Esophagus mucosa (tissue), 1 donor: ENCODE measurements around the gene ZMIZ1. TPM values are rescaled to one million over a fixed set of nuclear protein-coding genes. Genes with fewer than 3 reads are reported as not detected.

Source experiments
- ATAC-seq: fragments of 200-7000 bp; cut with Tn5 transposase; one replicate; pipeline ENCODE4 v1.9.1; 2020
- total RNA-seq: library from RNA; stranded (reverse); gene quantifications from one replicate; pipeline ENCODE4 v1.2.4, GENCODE V29; 2023
- donor health status: DM: yes; HTN: yes; CAD: no.

The ZMIZ1 gene
- total RNA-seq, 1 donor from 2014 or later = 43.8 TPM

GRCh38 chr10:79208251-79208983, 139.7 kb downstream of the ZMIZ1 start:
- ATAC-seq = no peak

- no peak for ATAC-seq
Observed at GRCh38 chr10:79209340-79209739, 140.6 kb downstream of the ZMIZ1 start.

DNA sequence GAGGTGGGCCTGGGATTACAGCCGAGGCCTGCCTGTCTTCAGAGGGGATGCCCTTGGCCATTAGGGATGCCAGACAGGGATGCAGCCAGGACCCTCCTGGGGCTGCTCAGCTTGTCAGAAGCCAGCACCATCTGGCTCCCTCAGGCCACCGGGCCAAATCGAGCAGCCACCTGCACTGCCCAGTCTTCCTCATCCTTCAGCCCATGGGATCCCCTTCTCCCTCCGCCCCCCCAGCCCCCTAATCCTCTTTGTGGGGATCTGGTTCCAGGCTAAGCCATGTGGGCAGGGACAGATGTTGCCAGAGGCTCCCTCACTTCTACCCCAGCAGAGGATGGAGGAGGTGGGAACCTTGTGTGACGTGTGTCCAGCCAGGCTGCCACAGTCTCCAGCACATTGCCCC, 141.1 kb downstream of the ZMIZ1 start:
- ATAC-seq = no peak

GRCh38 chr10:79210672-79211071, 141.9 kb downstream of the ZMIZ1 start:
- ATAC-seq = no peak

- ATAC-seq = no peak
Observed at GRCh38 chr10:79211616-79212015, 142.8 kb downstream of the ZMIZ1 start.

GRCh38 chr10:79215531-79215930, 146.8 kb downstream of the ZMIZ1 start:
- no peak for ATAC-seq

DNA sequence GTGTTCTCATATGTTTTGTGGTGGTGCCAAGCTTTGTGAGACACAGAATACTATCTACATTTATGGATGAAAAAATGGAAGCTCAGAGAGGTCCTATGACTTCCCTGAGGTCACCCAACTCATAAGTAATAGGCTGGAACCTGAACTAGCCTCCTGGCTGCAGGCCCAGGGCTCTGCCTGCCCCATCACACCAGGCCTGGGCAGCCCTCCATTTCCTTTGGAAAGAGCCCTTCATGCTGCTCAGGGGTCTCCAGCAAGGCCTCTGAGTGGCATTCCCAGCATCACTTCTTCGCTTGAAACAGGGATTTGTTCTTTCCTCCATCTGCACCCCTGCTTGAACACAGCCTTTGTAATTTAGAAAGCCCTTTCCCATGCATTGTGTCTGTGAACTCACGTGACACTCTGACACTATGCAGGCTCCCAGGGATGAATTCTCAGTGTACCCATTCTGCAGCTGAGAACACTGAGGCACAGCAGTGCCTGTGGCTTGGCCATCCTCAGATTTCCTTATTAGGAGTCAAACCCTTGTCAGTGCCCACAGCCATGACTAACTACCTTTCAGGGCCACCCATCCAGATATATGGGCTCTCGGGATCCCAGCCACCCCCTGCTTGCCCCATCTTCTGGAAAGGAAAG, 150.7 kb downstream of the ZMIZ1 start:
- ATAC-seq = no peak

DNA sequence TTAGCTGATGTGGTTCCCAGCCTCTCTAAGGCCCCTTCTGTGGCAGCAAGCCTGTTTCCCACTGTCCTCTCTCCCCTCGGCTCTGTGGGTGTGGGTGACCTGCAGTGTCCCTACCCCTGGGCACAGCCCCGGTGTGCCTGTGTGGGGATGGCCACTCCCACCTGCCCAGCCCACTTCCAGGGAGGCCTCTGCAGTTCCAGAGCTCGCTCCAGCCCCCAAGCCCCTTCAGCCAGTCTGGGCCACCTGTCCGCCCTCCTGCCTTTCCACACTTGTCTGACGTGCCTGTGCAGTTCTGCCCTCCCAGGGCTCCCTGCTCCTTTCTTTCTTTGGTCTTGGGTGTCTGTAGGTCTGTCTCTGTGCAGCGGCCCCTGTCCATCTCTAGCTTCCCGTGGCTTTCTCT, 151.5 kb downstream of the ZMIZ1 start:
- ATAC-seq = no peak

DNA sequence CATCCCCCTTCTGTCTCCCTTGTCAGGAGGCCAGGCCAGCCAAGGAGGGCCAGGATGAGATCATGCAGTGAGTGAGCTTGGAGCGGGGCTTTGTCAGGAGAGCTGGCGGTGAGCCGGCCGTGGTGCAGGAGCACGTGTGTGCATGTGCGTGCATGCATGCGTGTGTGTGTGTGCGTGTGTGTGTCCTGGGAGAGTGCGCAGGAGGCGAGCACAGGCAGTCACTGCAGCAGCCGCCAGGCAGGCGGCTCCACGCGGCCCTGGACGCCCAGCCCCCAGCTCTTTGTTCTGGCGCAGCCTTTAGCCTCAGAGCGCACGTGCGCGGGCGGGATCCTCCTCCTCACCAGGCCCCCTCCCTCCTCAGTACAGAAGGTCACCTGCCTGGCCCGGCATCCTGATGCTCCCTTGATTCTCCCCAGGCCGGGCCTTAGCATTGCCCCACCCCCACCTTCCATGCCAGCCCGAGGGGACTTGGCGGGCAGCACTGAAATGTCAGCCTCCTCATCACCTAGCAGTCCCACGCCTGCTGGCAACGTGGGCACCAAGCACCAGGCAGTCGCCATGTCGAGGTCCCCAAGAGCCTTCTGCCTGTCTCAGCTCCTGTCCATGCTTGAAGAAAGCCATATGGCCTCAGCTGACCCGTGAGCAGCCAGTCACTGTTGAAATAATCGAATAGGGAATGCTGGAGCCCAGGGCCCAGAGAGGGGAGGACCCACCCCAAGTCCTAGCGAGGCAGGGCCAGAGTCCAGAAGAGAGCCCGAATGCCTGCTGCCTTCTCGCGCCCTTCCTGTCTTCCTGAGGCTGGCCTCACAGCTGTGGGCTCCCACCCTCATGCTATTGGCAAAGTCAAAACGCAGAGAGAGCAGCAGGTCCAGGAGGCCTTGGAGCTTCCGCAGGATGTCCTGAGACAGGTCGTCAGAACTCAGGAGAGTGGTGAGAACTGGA, 152.6 kb downstream of the ZMIZ1 start:
- peak; percentile 69 for ATAC-seq

- no peak for ATAC-seq
Observed at GRCh38 chr10:79222186-79222585, 153.4 kb downstream of the ZMIZ1 start.

GRCh38 chr10:79223091-79224048, 154.6 kb downstream of the ZMIZ1 start:
- ATAC-seq = no peak

DNA sequence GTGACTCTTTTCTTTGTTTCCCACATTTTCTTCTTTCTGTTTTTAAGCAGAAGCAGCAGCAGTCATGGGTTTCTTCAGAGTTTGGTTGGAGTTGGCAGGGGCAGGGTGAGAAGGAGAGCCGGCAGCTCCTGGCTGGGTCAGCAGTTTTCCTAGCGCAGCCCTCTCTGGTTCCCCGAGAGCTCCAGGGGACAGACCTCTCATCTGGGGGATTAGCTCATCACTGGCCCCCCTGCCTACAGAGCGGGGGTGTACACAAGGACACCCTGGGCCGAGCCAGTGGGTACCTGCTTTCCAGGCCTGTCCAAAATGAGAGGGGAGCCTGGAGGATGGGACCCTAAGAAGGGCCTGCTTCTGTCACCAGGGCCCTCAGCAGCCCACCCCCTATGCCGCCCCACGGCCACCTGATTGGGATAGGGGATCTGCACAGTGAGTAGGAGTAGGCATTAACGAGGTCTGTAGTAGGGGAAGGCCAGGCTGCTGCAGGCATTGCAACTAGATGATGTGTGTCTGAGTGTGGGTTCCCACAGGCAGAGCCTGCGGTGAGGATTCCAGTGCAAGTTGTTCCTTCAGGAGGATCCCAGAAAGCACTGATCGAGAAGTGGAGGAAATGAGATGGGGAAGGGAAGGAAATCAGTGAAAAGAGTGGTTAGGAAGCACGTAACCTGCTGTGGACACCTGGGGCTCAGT, 155.6 kb downstream of the ZMIZ1 start:
- ATAC-seq = no peak

DNA sequence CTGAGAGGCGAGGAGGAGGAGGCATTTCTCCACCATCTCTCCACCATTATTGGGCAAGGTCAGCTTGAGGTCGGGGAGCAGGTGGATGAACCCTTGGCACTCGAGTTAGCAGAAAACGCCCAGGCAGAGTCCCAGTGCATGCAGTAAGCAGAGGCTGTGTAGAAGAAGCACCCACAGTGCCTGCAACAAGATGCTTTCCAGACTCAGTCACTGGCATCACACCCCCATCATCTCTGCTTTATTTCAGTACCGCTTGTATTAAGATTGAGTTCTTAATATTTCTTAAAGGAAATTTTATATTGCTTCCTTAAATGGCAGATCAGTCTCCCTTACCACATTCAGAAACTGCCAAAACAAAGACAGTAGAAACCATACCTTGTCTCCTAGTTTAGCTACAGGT, 156.2 kb downstream of the ZMIZ1 start:
- no peak for ATAC-seq

DNA sequence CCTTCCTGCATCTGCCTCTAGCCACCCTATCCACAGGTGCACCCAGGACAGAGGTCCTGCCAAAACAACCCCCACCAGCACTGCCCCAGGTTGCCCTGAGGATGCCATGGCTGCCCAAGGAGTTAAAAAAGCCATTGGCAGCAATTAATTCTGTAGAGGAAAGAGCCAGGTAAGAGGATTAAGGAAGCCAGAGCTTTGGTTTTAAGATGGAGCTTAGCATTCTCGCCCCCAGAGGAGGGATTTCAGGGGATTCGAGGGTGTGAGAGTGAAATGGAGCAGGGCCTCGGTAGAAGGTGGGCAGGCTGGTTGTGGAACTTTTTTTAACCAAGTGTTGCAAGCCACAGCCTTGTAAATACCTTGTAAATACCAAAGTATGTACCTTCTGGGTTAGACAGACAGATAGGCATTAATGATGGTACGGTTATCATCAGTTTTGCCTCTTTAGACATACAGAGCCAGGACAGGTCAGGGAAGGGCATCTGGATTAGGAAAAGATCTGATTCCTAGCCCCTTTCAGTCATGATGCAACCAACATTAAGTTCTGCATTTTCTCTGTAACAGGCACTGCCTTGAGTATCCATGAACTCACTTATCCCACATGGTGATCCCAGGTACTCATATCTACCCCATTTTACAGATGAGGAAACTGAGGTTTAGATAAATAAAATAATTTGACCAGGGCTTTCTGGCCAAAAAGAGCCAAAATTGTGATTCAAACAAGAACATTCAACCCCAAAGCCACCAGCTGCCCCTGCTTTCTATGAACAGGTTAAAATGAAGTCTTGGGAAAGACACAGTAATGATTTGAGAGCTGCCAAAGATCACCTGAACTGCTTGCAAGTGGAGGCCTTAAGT, 157.9 kb downstream of the ZMIZ1 start:
- no peak for ATAC-seq

GRCh38 chr10:79229071-79229541, 160.3 kb downstream of the ZMIZ1 start:
- peak; percentile 37 for ATAC-seq

GRCh38 chr10:79229830-79230327, 161.1 kb downstream of the ZMIZ1 start:
- ATAC-seq = no peak

DNA sequence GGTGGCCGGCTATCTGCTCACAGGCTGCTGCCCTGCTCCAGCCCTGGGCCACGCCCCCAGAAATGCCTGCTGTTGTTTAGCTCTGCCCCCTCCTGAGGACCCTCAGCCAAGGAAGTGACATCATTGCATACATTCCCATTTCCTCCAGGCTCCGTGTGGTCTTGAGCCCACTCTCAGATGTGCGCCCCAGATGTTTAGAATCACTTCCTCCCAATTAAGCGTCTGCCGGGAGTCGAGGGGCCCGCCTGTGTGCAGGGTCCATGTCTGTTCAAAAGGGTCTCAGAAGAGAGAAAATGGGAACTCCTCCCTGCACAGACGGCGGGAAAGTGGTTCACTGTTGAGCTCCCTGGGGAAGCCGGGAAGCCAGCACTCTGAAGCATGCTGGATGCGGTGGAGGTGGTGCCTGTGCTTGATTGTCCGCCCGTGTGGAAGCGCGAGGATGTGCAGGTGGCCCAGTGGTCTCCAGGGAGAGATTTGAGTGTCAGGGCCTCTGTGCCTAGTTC, 161.6 kb downstream of the ZMIZ1 start:
- no peak for ATAC-seq

DNA sequence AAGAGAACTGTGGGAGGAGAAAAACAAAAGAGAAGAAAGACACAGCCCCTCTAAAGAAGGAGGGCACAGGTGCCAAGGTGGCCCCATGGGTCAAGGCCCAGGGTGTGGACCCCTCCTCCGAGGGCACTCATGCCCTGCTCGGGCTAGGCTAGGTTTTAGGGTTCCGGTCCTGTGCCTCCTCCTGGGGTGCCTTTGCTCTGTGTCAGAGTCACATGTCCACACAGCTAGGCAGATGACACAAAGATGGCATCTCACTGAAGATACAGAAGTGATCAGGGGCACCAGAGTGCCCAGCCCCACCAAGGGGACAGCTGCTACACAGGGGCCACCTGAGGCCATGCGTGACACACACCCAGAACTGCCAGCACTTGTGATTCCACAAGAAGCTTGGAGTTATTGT, 162.1 kb downstream of the ZMIZ1 start:
- no peak for ATAC-seq

DNA sequence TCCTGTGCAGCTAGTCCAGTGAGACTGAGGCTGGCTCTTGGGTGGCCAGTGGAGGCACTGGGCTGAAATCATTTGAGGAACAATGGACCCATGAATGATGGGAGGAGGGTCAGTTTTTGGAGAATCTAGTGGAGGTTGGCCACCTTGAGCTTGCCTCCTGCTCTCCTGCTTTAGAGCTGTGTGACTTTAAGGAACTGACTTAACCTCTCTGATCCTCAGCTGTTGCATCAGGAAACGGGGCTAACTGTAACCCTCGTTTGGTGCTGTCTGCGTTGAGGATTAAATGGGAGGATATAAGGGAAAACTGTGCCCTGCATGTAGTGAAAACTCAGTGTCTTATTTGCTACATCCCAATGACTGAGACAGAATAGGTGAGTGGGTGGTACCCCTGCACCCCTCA, 163.1 kb downstream of the ZMIZ1 start:
- no peak for ATAC-seq

DNA sequence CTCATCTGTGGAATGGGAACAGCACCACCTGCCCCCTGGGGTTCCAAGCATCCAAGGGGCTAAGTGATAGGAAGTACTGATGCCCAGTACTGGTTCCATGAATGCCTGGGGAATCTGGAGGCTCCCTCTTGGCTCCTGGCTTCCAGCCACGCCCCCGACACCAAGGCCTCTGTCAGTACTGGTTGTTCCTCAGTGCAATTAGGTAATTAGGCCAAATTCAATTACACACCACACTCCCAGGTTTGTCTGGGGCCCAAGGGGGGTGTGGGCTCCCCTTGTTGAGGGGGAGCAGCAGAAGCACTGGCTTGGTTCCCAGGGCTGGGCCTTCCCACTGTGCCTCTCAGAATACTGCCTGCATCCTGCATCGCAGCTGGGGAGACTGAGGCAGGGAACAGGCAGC, 164.1 kb downstream of the ZMIZ1 start:
- ATAC-seq = no peak
